HepG2 (cell line): Measurements from ENCODE around the gene SLC25A38. TPM values are rescaled to one million over a fixed set of nuclear protein-coding genes. Genes with fewer than 3 reads are reported as not detected.
A peak's percentile ranks its signal among the peaks of the same experiment; 100 is the strongest.

Source experiments
- ETV6 ChIP-seq: sonication (generic); formaldehyde crosslinking; conservative IDR thresholded peaks from 2 replicates; pipeline ENCODE4 v1.4.0; 2020; ENCODE audit warnings: missing genetic modification reagents
- FOXA1 ChIP-seq, 2 experiments: fragments of 450-650 bp in 1 of 2; sonication (generic) in 1 of 2; formaldehyde crosslinking in 1 of 2; IDR thresholded peaks; 2 replicates each; pipeline versions ENCODE4 v1.4.0 to v1.6.1; 2016 to 2020; ENCODE audit warnings: missing genetic modification reagents in 1 of 2
- HNRNPK ChIP-seq: fragments of 200-400 bp; formaldehyde crosslinking; IDR thresholded peaks from 2 replicates; pipeline ENCODE4 v1.6.1; 2018; ENCODE audit warnings: low read length, low read depth, moderate library complexity, mild to moderate bottlenecking; ENCODE audit not compliant: poor library complexity, severe bottlenecking
- POLR2A ChIP-seq, 2 experiments: IDR thresholded peaks; 2 replicates each; pipeline ENCODE4 v1.6.1; 2011; ENCODE audit warnings: low read depth in 2 of 2, low read length in 2 of 2, mild to moderate bottlenecking in 1 of 2, moderate library complexity in 1 of 2; ENCODE audit not compliant: insufficient read depth in 1 of 2
- SNAI1 ChIP-seq: sonication (generic); formaldehyde crosslinking; IDR thresholded peaks from 2 replicates; pipeline ENCODE4 v1.5.0; 2020; ENCODE audit warnings: mild to moderate bottlenecking, missing genetic modification reagents, borderline replicate concordance
- TCF12 ChIP-seq, 2 experiments: fragments of 450-650 bp in 1 of 2; sonication (generic) in 1 of 2; formaldehyde crosslinking in 1 of 2; IDR thresholded peaks; 2 replicates each; pipeline versions ENCODE4 v1.6.1 to v1.8.0; 2017 to 2022; ENCODE audit warnings: antibody characterized with exemption in 1 of 2, mild to moderate bottlenecking in 1 of 2, missing genetic modification reagents in 1 of 2, moderate library complexity in 1 of 2
- TSC22D2 ChIP-seq: sonication (generic); formaldehyde crosslinking; IDR thresholded peaks from 2 replicates; pipeline ENCODE4 v1.5.1; 2020; ENCODE audit warnings: missing genetic modification reagents, mild to moderate bottlenecking, borderline replicate concordance
- ZBTB7B ChIP-seq: sonication (generic); formaldehyde crosslinking; IDR thresholded peaks from 2 replicates; pipeline ENCODE4 v1.4.0; 2020; ENCODE audit warnings: missing genetic modification reagents
- ZBTB8A ChIP-seq: sonication (generic); formaldehyde crosslinking; IDR thresholded peaks from 2 replicates; pipeline ENCODE4 v1.4.0; 2020; ENCODE audit warnings: mild to moderate bottlenecking, low read depth, missing genetic modification reagents, borderline replicate concordance
- ZEB1 ChIP-seq: IDR thresholded peaks from 2 replicates; pipeline ENCODE4 v1.6.1; 2012; ENCODE audit warnings: mild to moderate bottlenecking, low read depth, inconsistent platforms; ENCODE audit not compliant: insufficient replicate concordance
- ZNF660 ChIP-seq: sonication (generic); formaldehyde crosslinking; IDR thresholded peaks from 2 replicates; pipeline ENCODE4 v1.5.1; 2020; ENCODE audit warnings: mild to moderate bottlenecking, low read depth, missing genetic modification reagents, borderline replicate concordance
- ZNF878 ChIP-seq: sonication (generic); formaldehyde crosslinking; IDR thresholded peaks from 2 replicates; pipeline ENCODE4 v1.8.1; 2023; ENCODE audit warnings: mild to moderate bottlenecking, missing genetic modification reagents, moderate library complexity
- ZSCAN30 ChIP-seq: sonication (generic); formaldehyde crosslinking; IDR thresholded peaks from 2 replicates; pipeline ENCODE4 v1.5.0; 2020; ENCODE audit warnings: mild to moderate bottlenecking, missing genetic modification reagents
- polyA plus RNA-seq, 8 experiments: library from polyadenylated mRNA; depleted of rRNA in 3 of 8; stranded (reverse) in 7 of 8; unstranded in 1 of 8; fragments of >200 nt; fragmentation: Illumina TruSeq in 4 of 8; extraction: Trizol in 4 of 8; gene quantifications; 2 replicates each; pipeline versions ENCODE4 v1.2.1 to v1.2.3, GENCODE V29; 2011 to 2016; ENCODE audit warnings: low read depth in 4 of 8, missing spikeins in 1 of 8, mixed read lengths in 1 of 8; ENCODE audit not compliant: insufficient read depth in 1 of 8
- total RNA-seq, 5 experiments: library from RNA; depleted of rRNA; stranded (reverse); fragments of >200 nt; fragmentation: Illumina TruSeq; extraction: Trizol; gene quantifications; 2 replicates each; pipeline ENCODE4 v1.2.3, GENCODE V29; 2016; ENCODE audit warnings: low read depth in 1 of 5
- TF ChIP-seq, protein P1 (sequence below): sonication (generic); formaldehyde crosslinking; IDR thresholded peaks from one replicate; pipeline ENCODE4 v1.5.1; 2020; ENCODE audit warnings: mild to moderate bottlenecking, missing genetic modification reagents; ENCODE audit errors: not compliant biosample characterization
- TF ChIP-seq, protein P2 (sequence below): sonication (generic); formaldehyde crosslinking; IDR thresholded peaks from 2 replicates; pipeline ENCODE4 v1.8.1; 2023; ENCODE audit warnings: mild to moderate bottlenecking, inconsistent platforms, moderate library complexity, missing genetic modification reagents, borderline replicate concordance
- TF ChIP-seq, protein P3 (sequence below): sonication (generic); formaldehyde crosslinking; IDR thresholded peaks from 2 replicates; pipeline ENCODE4 v1.5.1; 2020; ENCODE audit warnings: missing genetic modification reagents, mild to moderate bottlenecking, borderline replicate concordance

Gene SLC25A38
- total and polyA plus RNA-seq, 2 of the 13 experiments (the other 11 are each of a cell fraction or from before 2014, with no cell fraction given) = 32.5 to 35.4 TPM

DNA sequence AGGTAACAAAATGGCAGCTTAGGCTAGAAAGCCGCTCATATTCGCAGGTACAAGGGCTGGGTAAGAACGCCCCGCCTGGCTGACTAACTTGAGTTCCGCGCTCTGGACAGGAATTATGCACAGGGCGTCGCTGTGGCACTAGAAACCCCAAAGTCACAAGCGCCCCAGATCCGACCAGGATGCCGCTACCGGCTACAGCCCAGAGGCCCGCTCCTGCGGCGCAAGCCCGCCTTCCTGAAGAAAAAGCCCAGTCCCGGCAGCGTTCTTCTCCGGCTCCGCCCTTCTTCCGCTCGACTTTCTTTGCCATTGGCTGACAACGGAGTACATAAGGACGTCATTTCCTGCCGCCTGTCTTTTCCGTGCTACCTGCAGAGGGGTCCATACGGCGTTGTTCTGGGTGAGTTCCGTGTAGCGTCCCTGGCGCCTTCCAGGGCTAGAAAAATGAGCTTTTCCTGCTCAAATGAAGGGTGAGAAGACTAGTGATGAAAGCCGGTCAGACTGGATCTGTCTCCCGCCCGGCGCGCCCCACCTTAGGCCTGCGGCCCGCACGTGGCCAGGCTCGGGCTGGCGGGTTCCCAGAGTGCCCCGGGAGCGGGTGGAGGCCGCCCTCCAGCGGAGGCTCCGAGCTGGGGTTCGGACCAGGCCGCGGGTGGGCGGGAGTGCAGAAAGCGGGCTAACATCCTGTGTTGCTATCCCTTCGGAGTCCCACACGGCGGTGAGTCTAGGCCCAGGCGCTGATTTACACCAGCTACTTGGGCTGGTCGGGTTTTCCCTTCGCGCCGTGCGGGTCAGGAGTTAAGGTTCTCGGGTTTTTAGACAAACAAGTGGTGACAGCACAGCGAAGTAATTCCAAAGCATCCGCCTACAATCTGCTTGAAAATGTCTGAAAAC, 23.4 kb downstream of the SLC25A38 start, which contains the start of gene RPSA (continued):
- TF ChIP-seq, protein P1, sequence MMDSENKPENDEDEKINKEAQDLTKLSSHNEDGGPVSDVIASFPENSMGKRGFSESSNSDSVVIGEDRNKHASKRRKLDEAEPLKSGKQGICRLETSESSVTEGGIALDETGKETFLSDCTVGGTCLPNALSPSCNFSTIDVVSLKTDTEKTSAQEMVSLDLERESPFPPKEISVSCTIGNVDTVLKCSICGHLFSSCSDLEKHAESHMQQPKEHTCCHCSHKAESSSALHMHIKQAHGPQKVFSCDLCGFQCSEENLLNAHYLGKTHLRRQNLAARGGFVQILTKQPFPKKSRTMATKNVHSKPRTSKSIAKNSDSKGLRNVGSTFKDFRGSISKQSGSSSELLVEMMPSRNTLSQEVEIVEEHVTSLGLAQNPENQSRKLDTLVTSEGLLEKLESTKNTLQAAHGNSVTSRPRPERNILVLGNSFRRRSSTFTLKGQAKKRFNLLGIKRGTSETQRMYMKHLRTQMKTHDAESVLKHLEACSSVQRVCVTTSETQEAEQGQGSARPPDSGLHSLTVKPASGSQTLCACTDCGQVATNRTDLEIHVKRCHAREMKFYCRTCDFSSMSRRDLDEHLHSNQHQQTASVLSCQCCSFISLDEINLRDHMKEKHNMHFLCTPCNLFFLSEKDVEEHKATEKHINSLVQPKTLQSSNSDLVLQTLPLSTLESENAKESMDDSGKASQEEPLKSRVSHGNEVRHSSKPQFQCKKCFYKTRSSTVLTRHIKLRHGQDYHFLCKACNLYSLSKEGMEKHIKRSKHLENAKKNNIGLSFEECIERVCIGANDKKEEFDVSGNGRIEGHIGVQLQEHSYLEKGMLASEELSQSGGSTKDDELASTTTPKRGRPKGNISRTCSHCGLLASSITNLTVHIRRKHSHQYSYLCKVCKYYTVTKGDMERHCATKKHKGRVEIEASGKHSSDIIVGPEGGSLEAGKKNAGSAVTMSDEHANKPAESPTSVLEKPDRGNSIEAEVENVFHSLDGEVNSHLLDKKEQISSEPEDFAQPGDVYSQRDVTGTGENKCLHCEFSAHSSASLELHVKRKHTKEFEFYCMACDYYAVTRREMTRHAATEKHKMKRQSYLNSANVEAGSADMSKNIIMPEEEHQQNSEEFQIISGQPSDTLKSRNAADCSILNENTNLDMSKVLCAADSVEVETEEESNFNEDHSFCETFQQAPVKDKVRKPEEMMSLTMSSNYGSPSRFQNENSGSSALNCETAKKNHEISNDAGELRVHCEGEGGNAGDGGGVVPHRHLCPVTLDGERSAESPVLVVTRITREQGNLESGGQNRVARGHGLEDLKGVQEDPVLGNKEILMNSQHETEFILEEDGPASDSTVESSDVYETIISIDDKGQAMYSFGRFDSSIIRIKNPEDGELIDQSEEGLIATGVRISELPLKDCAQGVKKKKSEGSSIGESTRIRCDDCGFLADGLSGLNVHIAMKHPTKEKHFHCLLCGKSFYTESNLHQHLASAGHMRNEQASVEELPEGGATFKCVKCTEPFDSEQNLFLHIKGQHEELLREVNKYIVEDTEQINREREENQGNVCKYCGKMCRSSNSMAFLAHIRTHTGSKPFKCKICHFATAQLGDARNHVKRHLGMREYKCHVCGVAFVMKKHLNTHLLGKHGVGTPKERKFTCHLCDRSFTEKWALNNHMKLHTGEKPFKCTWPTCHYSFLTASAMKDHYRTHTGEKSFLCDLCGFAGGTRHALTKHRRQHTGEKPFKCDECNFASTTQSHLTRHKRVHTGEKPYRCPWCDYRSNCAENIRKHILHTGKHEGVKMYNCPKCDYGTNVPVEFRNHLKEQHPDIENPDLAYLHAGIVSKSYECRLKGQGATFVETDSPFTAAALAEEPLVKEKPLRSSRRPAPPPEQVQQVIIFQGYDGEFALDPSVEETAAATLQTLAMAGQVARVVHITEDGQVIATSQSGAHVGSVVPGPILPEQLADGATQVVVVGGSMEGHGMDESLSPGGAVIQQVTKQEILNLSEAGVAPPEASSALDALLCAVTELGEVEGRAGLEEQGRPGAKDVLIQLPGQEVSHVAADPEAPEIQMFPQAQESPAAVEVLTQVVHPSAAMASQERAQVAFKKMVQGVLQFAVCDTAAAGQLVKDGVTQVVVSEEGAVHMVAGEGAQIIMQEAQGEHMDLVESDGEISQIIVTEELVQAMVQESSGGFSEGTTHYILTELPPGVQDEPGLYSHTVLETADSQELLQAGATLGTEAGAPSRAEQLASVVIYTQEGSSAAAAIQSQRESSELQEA (CRISPR knock-in tag) = peak; percentile 90
- TF ChIP-seq TCF12 (IDR thresholded peaks at IDR 0.05) (no peak), TCF12 (CRISPR knock-in tag; IDR thresholded peaks at IDR 0.05) (no peak), ETV6 (CRISPR knock-in tag) (peak; percentile 79; the same call in 1 of the 2 replicates), HNRNPK (no peak), FOXA1 (IDR thresholded peaks at IDR 0.05) (no peak), FOXA1 (CRISPR knock-in tag; IDR thresholded peaks at IDR 0.05) (0 out of 2 replicates have a peak, but pooled peaks have one; percentile 5), TSC22D2 (0 out of 2 replicates have a peak, but pooled peaks have one; percentile 70), ZNF878 (peak; percentile 53; the same call in 1 of the 2 replicates), ZEB1 (peak; percentile 38), ZBTB7B (CRISPR knock-in tag) (peak; percentile 55; the same call in 1 of the 2 replicates), ZNF660 (CRISPR knock-in tag) (no peak), SNAI1 (0 out of 2 replicates have a peak, but pooled peaks have one; percentile 81), ZBTB8A (CRISPR knock-in tag) (no peak; the same call in 1 of the 2 replicates), POLR2A (IDR thresholded peaks at IDR 0.05; ENCODE audit: insufficient read depth in 1 of 2, low read depth in 2 of 2, low read length in 2 of 2) (peak; percentile 98 to 99), ZSCAN30 (CRISPR knock-in tag) (no peak)
- TF ChIP-seq, protein P2, sequence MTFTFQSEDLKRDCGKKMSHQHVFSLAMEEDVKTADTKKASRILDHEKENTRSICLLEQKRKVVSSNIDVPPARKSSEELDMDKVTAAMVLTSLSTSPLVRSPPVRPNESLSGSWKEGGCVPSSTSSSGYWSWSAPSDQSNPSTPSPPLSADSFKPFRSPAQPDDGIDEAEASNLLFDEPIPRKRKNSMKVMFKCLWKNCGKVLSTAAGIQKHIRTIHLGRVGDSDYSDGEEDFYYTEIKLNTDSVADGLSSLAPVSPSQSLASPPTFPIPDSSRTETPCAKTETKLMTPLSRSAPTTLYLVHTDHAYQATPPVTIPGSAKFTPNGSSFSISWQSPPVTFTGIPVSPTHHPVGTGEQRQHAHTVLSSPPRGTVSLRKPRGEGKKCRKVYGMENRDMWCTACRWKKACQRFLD (CRISPR knock-in tag) = peak; percentile 69; the same call in 1 of the 2 replicates
- TF ChIP-seq, protein P3, sequence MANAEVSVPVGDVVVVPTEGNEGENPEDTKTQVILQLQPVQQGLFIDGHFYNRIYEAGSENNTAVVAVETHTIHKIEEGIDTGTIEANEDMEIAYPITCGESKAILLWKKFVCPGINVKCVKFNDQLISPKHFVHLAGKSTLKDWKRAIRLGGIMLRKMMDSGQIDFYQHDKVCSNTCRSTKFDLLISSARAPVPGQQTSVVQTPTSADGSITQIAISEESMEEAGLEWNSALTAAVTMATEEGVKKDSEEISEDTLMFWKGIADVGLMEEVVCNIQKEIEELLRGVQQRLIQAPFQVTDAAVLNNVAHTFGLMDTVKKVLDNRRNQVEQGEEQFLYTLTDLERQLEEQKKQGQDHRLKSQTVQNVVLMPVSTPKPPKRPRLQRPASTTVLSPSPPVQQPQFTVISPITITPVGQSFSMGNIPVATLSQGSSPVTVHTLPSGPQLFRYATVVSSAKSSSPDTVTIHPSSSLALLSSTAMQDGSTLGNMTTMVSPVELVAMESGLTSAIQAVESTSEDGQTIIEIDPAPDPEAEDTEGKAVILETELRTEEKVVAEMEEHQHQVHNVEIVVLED = peak; percentile 55; the same call in 1 of the 2 replicates
